HL-60/S4 treated with retinoic acid at 250 ng/mL for 4 days and 3 days (cell line): ENCODE results near the gene CAPRIN2.

Experiments
- in situ Hi-C: fragments of 300-500 bp; cut with MboI; formaldehyde crosslinking; loops from 2 replicates; pipeline ENCODE4 v1.7.0; 2022; ENCODE audit warnings: low sequenced_read_pairs

Gene CAPRIN2

DNA sequence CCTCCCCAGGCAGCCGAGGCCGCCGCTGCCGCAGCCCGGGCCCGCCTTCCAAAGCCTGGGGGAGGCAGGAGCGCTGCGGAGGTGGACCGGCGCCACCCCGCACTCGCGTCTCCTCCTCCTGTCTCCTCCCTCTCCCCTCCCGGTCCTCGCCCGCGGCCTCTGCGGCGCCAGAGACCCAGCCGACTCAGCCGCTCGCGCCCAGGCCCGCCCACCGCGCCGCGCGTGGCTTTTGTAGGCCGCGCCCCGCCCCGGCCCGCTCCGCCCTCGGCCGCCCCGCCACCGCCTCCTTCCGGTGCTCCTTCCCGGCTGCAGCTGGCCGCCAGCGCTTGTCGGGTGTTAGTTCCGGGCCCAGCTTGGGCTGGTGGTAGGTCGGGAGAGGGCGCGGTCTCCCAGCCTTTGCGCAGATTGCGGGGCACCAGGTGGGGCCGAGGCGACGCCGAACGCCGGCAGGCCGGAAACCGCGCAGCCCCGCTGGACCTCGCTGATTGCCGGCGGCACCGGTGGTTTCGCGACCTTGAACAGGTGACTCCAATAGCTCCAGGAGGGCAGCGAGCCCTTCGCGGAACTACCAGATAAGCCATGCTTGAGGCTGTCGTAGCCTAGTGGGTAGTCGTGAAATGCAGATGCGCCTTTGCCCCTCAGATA, at the start of gene CAPRIN2:
Gene CAPRIN2 (minus strand): TSS at position 202 of the 645 bp plus-strand sequence. CDS start 1,431 bp downstream, outside the sequence.
- in situ Hi-C loops: no loop called here

- in situ Hi-C loops: no loop called here
Measured at GRCh38 chr12:30797689-30798088, 42.9 kb upstream of the CAPRIN2 start.

GRCh38 chr12:30796891-30797371, 42.2 kb upstream of the CAPRIN2 start:
- in situ Hi-C loops: no loop called here

- in situ Hi-C loops: no loop called here
Measured at GRCh38 chr12:30796313-30796780, 41.6 kb upstream of the CAPRIN2 start.

DNA sequence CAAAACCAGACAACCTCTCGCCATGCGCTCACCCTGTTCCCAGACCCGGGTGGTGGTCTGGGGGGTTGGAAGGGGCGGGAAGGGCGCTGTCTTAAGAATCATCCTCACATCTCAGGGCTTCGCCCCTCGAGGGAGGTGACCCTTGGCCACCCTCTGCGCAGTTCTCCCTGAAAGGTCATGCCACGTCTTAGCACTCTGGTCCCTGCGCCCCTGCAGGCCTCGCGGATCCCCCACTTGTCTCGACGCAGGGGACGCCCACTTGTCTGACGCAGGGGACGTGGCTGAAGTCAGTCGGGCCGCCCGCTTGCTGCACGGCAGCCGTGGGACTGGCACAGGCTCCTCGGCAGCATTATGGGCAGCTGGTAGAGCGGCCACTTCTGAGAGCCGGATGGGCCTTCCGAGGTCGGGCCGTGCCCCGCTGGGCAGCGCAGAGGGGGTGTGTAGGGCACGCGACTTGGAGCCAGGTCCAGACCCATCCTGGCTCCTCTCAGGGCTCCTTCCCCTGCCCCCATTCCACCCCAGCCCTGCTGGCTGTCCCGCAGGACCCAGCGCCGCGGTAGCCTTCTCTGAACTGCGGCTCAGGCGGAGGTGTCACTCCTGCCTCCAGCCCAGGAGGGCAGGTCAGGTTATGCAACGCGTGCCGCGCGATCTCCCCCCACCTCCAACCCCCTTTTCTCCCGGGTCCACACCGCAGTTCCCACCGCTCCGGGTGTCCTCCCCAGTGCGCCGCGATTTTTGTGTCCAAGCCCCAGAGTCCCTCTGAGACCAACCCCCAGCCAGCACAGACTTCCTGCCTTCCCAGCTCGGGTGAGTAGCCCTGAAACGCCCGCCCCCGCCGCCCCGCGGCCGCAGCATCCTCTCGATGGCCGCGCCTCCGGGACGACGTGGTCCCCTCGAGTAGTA, 40.9 kb upstream of the CAPRIN2 start:
- in situ Hi-C loops: no loop called here

DNA sequence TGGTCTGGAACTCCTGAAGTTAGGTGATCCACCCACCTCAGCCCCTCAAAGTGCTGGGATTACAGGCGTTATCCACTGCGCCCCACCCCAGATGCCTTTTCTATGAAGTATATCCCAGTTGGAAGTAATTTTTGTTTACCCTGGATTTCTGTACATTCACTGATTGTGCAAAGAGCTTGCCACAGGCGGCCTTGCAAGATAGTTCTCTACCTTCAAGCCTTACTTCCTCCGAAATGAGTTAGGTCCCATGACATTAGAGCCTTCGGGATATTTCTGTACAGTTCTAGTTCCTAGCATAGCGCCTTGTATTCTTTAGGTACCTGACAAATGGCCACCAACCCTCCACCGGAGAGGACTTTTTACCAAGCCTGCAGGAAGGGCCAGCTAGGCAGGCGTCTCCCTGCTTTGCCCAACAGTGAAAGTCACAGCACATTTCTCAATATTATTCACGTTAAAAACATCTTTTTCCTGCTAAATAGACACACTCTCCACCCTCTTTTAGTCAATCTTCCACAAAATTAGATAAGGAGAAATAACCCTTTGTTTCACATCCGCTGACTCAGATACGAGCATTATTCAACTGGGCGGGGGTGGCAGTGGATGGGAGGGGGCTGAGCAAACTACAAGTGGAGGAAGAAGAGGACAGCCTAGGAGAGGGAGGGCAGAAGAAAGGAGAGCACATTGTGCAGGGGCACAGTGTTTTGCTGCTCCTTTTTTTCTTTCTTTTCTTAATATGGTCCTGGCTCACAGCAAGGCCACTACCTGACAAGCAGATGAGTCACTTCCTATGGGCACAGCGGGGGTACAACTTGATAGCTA, 40.0 kb upstream of the CAPRIN2 start:
- in situ Hi-C loops: no loop called here

- in situ Hi-C loops: no loop called here
Measured at GRCh38 chr12:30794020-30794419, 39.3 kb upstream of the CAPRIN2 start.

GRCh38 chr12:30792648-30793499, 38.1 kb upstream of the CAPRIN2 start:
- in situ Hi-C loops: no loop called here

- in situ Hi-C loops: no loop called here
Measured at GRCh38 chr12:30792085-30792484, 37.3 kb upstream of the CAPRIN2 start.

DNA sequence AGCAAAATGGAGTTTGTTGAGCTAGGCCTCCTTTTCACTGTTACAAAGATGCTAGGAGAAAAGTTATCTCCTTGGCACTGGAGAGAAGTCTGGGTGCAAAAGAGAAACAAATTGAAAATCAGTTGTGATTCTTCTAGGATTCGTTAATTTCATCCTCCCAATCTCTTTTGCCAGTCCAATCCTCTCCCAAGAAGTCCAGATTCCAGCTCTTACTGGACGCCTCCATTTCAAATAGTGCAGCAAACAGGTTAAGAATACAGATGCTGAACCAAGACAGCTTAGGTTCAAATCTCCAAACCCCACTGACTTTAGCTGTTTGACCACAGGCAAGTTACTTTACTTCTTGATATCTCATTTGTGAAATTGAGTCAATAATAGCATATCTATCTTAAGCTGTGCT, 34.0 kb upstream of the CAPRIN2 start:
- in situ Hi-C loops: no loop called here

DNA sequence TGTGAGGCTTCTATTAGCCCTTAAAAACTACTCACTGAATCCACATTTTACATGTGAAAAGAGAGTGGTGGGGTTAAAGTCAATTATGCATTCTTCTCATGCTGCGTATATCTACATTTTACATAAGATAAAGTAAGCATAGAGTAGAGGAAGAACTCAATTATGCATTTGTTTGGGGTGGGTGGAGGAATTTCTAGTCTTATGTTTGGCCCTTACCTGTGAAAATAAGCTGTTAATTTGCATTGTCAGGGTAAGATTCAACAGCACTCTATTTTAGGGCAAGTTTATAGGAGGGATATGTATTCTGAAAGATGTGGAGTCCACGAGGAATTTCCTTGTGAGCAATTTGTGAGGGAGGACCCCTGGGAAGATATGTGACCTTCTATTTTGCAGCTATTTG, 30.9 kb upstream of the CAPRIN2 start:
- in situ Hi-C loops: no loop called here

GRCh38 chr12:30784508-30784907, 29.8 kb upstream of the CAPRIN2 start:
- in situ Hi-C loops: no loop called here

DNA sequence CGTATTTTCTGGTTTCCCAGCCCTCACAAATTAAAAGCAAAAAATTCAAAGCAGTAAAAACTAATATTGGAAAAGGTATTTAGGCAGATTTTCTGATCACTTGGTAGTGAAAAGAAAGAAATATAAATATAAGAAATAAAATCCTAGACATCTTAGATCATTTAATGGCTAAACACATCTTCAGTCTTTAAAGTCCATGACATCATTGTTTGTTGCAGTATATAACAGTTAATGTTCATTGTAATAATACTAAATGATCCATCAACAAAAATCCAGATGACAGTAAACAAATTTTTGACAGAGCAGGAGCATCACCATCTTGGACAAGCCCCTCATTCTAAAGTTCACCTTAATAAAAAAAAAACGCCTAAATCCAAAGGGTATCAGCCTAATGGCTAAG, 29.2 kb upstream of the CAPRIN2 start:
- in situ Hi-C loops: no loop called here

DNA sequence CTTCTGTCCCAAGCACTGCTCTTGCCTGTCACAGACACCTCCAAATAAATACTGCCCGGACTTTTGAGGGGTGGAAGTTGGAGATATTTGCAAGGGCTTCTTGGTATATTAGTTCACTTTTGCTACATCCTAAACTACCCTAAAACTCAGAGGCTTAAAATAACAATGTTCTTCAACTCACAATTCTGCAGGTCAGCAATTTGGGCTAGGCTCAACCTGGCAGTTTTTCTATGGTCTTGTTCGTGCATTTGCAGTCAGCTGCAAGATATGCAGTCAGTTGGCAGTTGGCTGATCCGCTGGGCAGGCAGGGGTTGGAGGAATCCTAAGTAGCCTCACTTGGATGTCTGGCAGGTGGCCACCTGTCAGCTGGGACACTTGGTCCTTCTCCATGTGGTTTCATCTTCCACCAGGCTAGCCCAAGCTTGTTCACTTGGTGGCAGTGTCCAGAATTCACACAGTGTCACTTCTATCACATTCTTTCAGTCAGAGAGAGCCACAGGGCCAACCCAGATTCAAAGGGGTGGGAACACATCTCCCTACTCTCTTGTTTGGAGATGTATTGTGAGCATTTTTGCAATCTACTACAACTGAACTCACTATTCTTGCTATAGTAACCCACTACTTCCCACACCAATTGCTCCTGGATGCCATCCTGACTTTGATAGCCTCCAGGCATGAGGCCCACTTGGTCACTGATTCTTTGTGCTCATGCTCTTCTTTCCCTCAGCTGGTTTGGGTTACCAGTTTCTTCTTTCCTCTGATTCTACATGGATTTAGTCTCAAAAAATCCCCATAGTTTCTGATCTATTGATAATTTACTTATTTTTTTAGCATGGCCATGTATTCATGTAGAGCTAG, 27.8 kb upstream of the CAPRIN2 start:
- in situ Hi-C loops: no loop called here

GRCh38 chr12:30779578-30779977, 24.8 kb upstream of the CAPRIN2 start:
- in situ Hi-C loops: no loop called here

DNA sequence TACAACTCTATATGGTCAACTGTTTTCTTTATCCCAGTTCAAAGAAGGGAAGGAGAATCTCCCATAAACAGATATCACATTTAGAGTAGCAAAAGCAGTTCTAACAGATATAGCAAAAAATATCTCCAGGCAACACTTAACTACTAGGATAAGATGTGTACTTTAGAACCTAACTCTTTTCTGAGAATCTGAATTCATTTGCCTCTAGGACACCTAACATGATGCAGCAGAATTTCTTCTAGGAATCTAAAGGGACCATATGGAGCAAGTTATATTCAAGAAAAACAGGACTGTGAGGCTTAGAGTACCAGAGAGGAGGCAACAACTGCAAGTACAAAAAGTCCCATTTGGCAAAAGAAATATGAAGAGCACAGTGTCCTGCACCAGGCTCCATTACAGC, 24.4 kb upstream of the CAPRIN2 start:
- in situ Hi-C loops: no loop called here

GRCh38 chr12:30774599-30774998, 19.8 kb upstream of the CAPRIN2 start:
- in situ Hi-C loops: no loop called here

DNA sequence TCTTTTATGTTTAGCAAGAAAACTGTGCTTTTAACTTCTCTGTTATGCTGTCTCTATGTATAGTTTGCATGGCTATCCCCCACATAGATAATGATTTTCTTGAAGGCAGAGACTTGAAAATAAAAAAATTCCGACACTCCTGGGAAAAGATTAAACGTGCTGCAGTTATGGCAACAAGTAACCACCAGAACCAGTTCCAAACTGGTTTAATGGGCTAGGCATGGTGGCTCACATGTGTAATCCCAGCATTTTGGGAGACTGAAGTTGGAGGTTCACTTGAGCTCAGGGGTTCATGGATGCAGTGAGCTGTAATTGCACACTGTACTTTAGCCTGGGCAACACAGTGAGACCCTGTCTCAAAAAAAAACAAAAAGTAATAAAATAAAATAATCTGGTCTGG, 15.1 kb upstream of the CAPRIN2 start:
- in situ Hi-C loops: no loop called here

- in situ Hi-C loops: no loop called here
Measured at GRCh38 chr12:30764251-30764650, 9.5 kb upstream of the CAPRIN2 start.
